ENCODE measurements around the gene ATXN7L3.

DNA sequence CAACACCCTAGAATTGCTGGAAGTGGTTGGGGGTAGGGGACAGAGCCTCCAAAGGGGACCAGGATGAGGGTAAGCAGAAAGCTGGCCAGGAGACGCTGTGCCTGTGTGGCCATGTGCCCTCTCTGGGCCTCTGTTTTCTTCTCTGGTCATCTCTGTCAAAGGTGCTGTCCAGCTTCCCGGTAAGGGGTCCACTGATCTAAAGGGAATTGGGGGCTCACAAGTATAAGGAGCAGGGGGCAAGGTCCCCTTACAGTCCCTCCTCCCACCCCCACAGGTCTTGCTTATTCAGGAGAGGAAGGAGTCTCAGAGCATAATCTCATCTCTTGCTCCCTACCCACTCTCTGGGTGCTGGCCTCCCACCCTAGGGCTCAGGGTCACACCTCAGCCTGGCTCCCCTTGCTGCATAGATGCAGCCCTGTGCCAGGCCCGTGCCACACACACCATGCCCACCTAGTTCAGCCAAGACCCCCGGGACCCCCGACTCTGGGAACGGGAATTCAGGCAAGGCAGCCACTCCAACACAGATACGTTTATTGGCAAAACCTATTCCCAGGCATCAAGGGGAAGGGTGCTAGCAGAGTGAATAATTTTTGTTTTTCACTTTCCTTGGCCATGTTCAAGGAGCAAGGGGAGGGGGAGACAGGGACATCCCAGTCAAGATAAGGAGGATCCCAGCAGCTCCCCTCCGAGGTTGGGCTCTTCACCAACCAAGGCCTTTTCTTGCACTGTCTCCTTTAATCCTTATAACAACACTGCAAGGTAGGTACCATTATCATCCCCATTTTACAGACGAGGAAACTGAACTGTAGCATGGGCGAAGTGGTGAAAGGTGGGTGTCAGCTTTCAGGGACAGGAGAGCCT, 48.4 kb upstream of the ATXN7L3 start:
- no peak for TF ChIP-seq EZH2 (IDR thresholded peaks at IDR 0.05)
- TF ChIP-seq POLR2AphosphoS5 (IDR thresholded peaks at IDR 0.05; ENCODE audit: borderline replicate concordance, low read depth, low read length): no peak

Measured in SK-N-MC (cell line).